GM23248 (cell line): ENCODE results near the gene FNDC3B. TPM values are rescaled to one million over a fixed set of nuclear protein-coding genes. Genes with fewer than 3 reads are reported as not detected.

ENCODE experiments used
- DNase-seq: peaks from one replicate; pipeline ENCODE4 v3.0.0-alpha.2; 2015
- H2AFZ ChIP-seq: fragments of 200-600 bp; sonication (generic); 2 replicates; pipeline ENCODE4 v1.6.1; 2016; ENCODE audit warnings: antibody characterized with exemption
- H3F3A ChIP-seq: fragments of 200-600 bp; sonication (generic); 2 replicates; pipeline ENCODE4 v1.6.1; 2016; ENCODE audit warnings: mild to moderate bottlenecking, antibody characterized with exemption, mixed run types; ENCODE audit not compliant: insufficient read depth
- H3K27ac ChIP-seq: fragments of 200-600 bp; sonication (generic); 2 replicates; pipeline ENCODE4 v1.5.1; 2016; ENCODE audit warnings: mild to moderate bottlenecking
- H3K27me3 ChIP-seq: fragments of 200-600 bp; sonication (generic); replicated peaks from 2 replicates; pipeline ENCODE4 v1.6.1; 2016; ENCODE audit warnings: mild to moderate bottlenecking; ENCODE audit not compliant: insufficient read depth
- H3K36me3 ChIP-seq: fragments of 200-600 bp; sonication (generic); 2 replicates; pipeline ENCODE4 v1.6.1; 2016; ENCODE audit warnings: low read depth, mild to moderate bottlenecking
- H3K4me1 ChIP-seq: fragments of 200-600 bp; sonication (generic); 2 replicates; pipeline ENCODE4 v1.6.1; 2016; ENCODE audit warnings: mild to moderate bottlenecking; ENCODE audit not compliant: insufficient read depth
- H3K4me2 ChIP-seq: fragments of 200-600 bp; sonication (generic); one replicate; pipeline ENCODE4 v1.6.1; 2016; ENCODE audit warnings: mild to moderate bottlenecking; ENCODE audit not compliant: unreplicated experiment
- H3K4me3 ChIP-seq: fragments of 200-600 bp; sonication (generic); 2 replicates; pipeline ENCODE4 v1.5.1; 2016; ENCODE audit warnings: mild to moderate bottlenecking
- H3K79me2 ChIP-seq: fragments of 200-600 bp; sonication (generic); 2 replicates; pipeline ENCODE4 v1.6.1; 2016; ENCODE audit warnings: mild to moderate bottlenecking; ENCODE audit not compliant: insufficient read depth
- H3K9ac ChIP-seq: fragments of 200-600 bp; sonication (generic); 2 replicates; pipeline ENCODE4 v1.6.1; 2016; ENCODE audit warnings: mild to moderate bottlenecking
- H3K9me2 ChIP-seq: fragments of 200-600 bp; sonication (generic); 2 replicates; pipeline ENCODE4 v1.6.1; 2016; ENCODE audit warnings: mixed run types, mild to moderate bottlenecking, moderate library complexity; ENCODE audit not compliant: insufficient read depth
- H3K9me3 ChIP-seq: fragments of 200-600 bp; sonication (generic); one replicate; pipeline ENCODE4 v1.6.1; 2017; ENCODE audit warnings: low read depth
- H4K20me1 ChIP-seq: fragments of 200-600 bp; sonication (generic); 2 replicates; pipeline ENCODE4 v1.6.0; 2016; ENCODE audit not compliant: insufficient read depth
- EZH2 ChIP-seq: fragments of 200-600 bp; sonication (generic); IDR thresholded peaks from 2 replicates; pipeline ENCODE4 v1.6.1; 2018; ENCODE audit warnings: antibody characterized with exemption, mild to moderate bottlenecking; ENCODE audit not compliant: insufficient read depth, poor library complexity, severe bottlenecking
- EZH2phosphoT487 ChIP-seq: fragments of 200-600 bp; sonication (generic); IDR thresholded peaks from 2 replicates; pipeline ENCODE4 v1.6.1; 2018; ENCODE audit warnings: antibody characterized with exemption, moderate library complexity, mild to moderate bottlenecking, low read depth; ENCODE audit not compliant: insufficient read depth
- WGBS, 2 experiments: methylation state at CpG; one replicate each; pipeline ENCODE4 v1.1.6; 2015 to 2017; ENCODE audit warnings: low lambda C conversion rate in 2 of 2, low coverage in 1 of 2; ENCODE audit errors: missing lambda C conversion rate in 2 of 2; 5-methylcytosine and 5-hydroxymethylcytosine counted together
- in situ Hi-C: fragments of 300-500 bp; cut with MboI; formaldehyde crosslinking; loops from 2 replicates; pipeline ENCODE4 v1.15.0; 2020
- polyA plus RNA-seq: library from polyadenylated mRNA; unstranded; fragments of >200 nt; fragmentation: Nextera tagmentation; extraction: Ambion mirVana; gene quantifications from 2 replicates; pipeline ENCODE4 v1.2.1, GENCODE V29; 2016
- total RNA-seq: library from RNA; depleted of rRNA; stranded (reverse); fragments of >200 nt; shearing (Covaris generic); gene quantifications from 2 replicates; pipeline ENCODE4 v1.2.3, GENCODE V29; 2014

The FNDC3B gene
- total and polyA plus RNA-seq, 2 experiments from 2014 or later: 85.5 to 123 TPM

DNA sequence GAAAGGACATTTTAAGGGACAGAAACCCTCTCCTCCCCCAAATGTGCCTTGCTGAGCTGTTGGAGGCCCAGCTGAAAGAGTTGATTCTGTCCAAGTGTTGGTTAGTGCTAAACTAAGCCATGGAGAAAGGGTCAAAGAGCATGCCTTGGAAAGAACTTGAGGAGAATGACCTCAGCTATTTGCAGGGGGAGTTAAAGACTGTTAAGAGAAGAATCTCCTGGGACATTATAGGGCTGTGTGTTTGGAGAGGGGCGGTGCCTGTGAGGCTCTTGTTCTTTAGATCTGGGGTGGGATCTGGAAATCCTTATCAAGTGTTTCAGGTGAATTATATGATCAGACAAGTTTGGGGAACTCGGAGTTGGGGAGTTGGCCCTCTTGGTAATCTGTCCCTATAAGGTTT is 13.0 kb downstream of the FNDC3B start:
- no peak for DNase-seq
- H3K4me2 ChIP-seq: no peak overlapping the region
- H3K9ac ChIP-seq: no peak overlapping the region
- H3F3A ChIP-seq: peaks cover 62% of the 10 kb centered on the region
- peaks cover 52% of the 10 kb centered on the region for H3K36me3 ChIP-seq
- in situ Hi-C loops: no loop called here
- H3K27ac ChIP-seq: no peak overlapping the region
- H3K4me1 ChIP-seq: peaks cover 26% of the 10 kb centered on the region
- no peak overlapping the region for H2AFZ ChIP-seq
- peaks cover 56% of the 10 kb centered on the region for H4K20me1 ChIP-seq
- H3K4me3 ChIP-seq: no peak overlapping the region
- no peaks in the 10 kb centered on the region for H3K9me2 ChIP-seq
- no peaks in the 10 kb centered on the region for H3K9me3 ChIP-seq
- no peaks in the 10 kb centered on the region for H3K27me3 ChIP-seq
- TF ChIP-seq EZH2phosphoT487 (no peak), EZH2 (no peak)
- peaks cover 100% of the 10 kb centered on the region for H3K79me2 ChIP-seq
- 93 to 100% methylated on average over 2 of the region's 2 CpGs for WGBS, 2 experiments

- in situ Hi-C loops: no loop called here
- peak overlapping the region; percentile 79 for H3K27ac ChIP-seq
Observed at GRCh38 chr3:172054115-172054764, 14.9 kb downstream of the FNDC3B start.

GRCh38 chr3:172056416-172056815 is 17.0 kb downstream of the FNDC3B start:
- in situ Hi-C loops: no loop called here
- Histone ChIP-seq H3K4me2 (peak overlapping the region; percentile 51), H3K9me2 (no peaks in the 10 kb centered on the region), H3K9ac (peak overlapping the region; percentile 45), H3K79me2 (peaks cover 100% of the 10 kb centered on the region), H3K36me3 (peaks cover 28% of the 10 kb centered on the region), H4K20me1 (peaks cover 54% of the 10 kb centered on the region), H3K27ac (peak overlapping the region; percentile 79), H3K27me3 (no peaks in the 10 kb centered on the region), H2AFZ (no peak overlapping the region), H3F3A (peaks cover 76% of the 10 kb centered on the region), H3K9me3 (no peaks in the 10 kb centered on the region), H3K4me3 (peak overlapping the region; percentile 8), H3K4me1 (peaks cover 45% of the 10 kb centered on the region)
- 40 to 49% methylated on average over 3 of the region's 3 CpGs for WGBS, 2 experiments
- TF ChIP-seq EZH2phosphoT487 (no peak), EZH2 (no peak)
- DNase-seq: no peak

More at GRCh38 chr3:172054115-172054764, 14.9 kb downstream of the FNDC3B start:
- Histone ChIP-seq H3K27me3 (no peaks in the 10 kb centered on the region), H3F3A (peaks cover 69% of the 10 kb centered on the region), H3K9ac (peak overlapping the region; percentile 45; the same call in 1 of the 2 replicates), H2AFZ (no peak overlapping the region), H3K9me2 (no peaks in the 10 kb centered on the region), H3K9me3 (no peaks in the 10 kb centered on the region), H3K4me2 (no peak overlapping the region), H4K20me1 (peaks cover 56% of the 10 kb centered on the region), H3K4me1 (peaks cover 42% of the 10 kb centered on the region), H3K4me3 (no peak overlapping the region), H3K79me2 (peaks cover 100% of the 10 kb centered on the region), H3K36me3 (peaks cover 39% of the 10 kb centered on the region)
- 85 to 88% methylated on average over 6 of the region's 6 CpGs for WGBS, 2 experiments
- DNase-seq: no peak
- TF ChIP-seq EZH2 (no peak), EZH2phosphoT487 (no peak)

GRCh38 chr3:172057059-172057458 is 17.7 kb downstream of the FNDC3B start:
- Histone ChIP-seq H4K20me1 (peaks cover 51% of the 10 kb centered on the region), H3K4me1 (peaks cover 52% of the 10 kb centered on the region), H3K9ac (peak overlapping the region; percentile 45), H3K27ac (peak overlapping the region; percentile 79), H3K9me2 (no peaks in the 10 kb centered on the region), H3K27me3 (no peaks in the 10 kb centered on the region), H3K79me2 (peaks cover 100% of the 10 kb centered on the region), H3K4me2 (peak overlapping the region; percentile 51), H3K4me3 (no peak overlapping the region), H3K9me3 (no peaks in the 10 kb centered on the region), H3K36me3 (peaks cover 22% of the 10 kb centered on the region), H2AFZ (no peak overlapping the region), H3F3A (peaks cover 76% of the 10 kb centered on the region)
- DNase-seq: no peak
- WGBS, 2 experiments: 55 to 57% methylated on average over 3 of the region's 3 CpGs
- TF ChIP-seq EZH2phosphoT487: no peak
- TF ChIP-seq EZH2: no peak
- in situ Hi-C loops: no loop called here
